GM12872 (cell line): ENCODE results near the gene SPECC1L.

Experiments
- TF ChIP-seq, protein P1 (sequence below): IDR thresholded peaks from 3 replicates; pipeline ENCODE4 v1.5.1; 2011; ENCODE audit warnings: low read depth, mild to moderate bottlenecking, low read length, moderate library complexity; ENCODE audit not compliant: insufficient read depth

The SPECC1L gene

DNA sequence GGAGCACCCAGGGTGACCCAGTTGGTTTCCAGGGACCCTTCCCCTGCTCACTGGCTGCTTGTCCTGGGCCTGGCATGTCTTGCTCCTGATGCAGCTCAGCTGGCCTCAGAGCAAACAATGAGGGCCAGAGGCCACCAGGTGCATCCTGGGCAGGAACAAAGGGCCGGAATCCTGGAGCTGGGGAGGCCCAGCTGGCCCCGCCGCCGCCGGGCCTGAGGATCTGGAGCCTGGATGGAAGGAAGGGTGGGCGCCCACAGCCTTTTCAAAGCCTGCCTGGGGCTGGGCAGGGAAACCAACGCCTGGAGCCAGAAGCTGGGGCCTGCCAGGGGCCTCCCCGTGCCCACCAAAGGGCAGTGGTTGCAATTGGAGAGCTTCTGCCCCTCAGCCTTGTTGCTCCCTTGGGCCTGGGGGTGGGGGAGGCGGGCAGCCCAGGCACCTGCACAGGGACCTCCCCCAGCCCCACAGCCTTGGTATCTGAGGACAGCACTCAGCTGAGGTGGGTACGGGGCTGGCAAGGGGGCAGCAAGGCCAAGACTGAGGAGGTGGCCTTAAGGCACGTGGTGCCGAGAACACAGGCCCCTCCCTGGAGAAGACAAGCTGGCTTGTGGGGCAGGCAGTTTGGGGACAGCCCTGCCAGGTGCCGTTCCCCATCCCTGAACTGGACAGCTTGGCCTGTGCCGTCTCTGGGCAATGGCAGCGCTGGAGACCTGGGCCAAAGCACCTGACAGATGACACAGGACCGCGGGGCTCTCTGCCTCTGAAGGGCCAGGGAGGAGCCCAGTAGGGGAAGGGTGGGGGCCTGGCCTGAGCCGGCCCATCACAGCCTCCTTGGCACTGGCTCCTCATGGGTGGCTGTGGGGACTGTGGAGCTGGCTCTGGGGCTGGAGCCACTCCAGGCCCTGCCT is 149.7 kb downstream of the SPECC1L start:
- TF ChIP-seq, protein P1, sequence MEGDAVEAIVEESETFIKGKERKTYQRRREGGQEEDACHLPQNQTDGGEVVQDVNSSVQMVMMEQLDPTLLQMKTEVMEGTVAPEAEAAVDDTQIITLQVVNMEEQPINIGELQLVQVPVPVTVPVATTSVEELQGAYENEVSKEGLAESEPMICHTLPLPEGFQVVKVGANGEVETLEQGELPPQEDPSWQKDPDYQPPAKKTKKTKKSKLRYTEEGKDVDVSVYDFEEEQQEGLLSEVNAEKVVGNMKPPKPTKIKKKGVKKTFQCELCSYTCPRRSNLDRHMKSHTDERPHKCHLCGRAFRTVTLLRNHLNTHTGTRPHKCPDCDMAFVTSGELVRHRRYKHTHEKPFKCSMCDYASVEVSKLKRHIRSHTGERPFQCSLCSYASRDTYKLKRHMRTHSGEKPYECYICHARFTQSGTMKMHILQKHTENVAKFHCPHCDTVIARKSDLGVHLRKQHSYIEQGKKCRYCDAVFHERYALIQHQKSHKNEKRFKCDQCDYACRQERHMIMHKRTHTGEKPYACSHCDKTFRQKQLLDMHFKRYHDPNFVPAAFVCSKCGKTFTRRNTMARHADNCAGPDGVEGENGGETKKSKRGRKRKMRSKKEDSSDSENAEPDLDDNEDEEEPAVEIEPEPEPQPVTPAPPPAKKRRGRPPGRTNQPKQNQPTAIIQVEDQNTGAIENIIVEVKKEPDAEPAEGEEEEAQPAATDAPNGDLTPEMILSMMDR = no peak

DNA sequence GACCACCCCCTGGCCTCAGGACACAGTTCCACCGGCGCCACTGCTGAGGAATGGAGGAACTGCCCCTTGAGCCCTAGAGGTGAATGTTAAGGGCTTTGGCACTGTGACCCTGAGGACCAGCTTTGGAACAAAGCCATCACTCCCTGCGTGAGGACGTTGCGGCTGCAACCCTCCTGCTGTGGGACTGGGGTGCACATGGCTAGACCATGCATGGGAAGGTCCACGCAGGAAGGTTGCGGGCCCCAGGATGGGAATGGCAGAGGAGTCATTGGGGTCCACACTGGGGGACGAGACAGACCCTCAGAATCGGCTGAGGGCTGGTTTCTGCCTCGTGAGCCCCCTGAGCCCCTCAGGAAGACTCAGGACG is 150.3 kb downstream of the SPECC1L start:
- TF ChIP-seq, protein P1 = no peak

DNA sequence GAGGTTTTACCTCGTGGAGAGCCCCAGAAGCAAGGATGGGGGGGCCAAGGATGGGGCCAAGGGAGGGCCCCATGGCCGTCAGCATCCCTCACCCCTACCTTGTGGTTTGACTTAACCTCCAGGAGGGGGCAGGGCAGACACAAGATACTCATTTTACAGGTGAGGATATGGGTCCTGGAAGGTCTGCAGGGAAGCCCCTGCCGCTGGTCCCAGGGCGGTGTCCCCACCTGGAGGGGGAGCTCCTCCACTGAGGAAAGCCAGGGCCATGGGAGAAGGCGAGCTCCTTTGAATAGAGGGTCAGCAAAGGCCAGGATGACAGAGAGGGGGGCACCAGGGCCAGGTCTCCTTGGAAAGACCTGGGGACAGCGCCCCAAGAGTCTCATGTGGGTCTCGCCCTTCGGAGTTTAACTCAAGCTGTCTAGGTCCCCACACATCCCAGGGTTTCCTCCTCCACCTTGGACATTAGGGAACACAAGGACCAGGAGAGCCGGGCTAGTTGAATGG is 150.8 kb downstream of the SPECC1L start:
- TF ChIP-seq, protein P1 = peak; percentile 48

DNA sequence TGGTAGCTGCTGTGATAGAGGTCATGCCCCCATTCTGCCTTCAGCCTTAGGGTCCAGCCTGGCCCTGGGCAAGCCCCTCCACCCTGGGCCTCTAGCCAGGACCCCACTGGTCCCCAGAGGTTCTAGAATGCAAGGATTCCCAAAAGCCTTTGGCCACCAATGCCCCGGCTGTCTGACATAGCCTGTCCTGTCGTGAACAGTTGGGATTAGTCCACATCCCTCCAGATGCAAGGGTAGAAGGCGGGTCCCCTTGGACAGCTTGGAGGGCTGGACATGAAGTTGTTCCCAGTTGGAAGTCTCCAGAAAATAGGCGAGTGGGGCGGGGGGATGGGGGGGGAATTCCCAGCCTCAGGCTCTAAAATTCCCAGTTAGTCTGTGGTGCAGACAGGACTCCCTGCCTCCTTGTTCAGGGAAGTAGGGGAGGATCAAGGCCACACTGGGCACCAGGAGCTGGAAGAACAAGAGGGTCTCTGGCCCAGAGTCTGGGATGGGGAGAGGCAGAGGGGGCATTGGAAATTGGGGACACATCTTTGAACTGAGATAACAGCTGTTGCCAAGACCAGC is 151.6 kb downstream of the SPECC1L start:
- TF ChIP-seq, protein P1 = no peak

GRCh38 chr22:24423519-24424000 is 152.9 kb downstream of the SPECC1L start:
- TF ChIP-seq, protein P1 = peak; percentile 66; the same call in 2 of the 3 replicates

DNA sequence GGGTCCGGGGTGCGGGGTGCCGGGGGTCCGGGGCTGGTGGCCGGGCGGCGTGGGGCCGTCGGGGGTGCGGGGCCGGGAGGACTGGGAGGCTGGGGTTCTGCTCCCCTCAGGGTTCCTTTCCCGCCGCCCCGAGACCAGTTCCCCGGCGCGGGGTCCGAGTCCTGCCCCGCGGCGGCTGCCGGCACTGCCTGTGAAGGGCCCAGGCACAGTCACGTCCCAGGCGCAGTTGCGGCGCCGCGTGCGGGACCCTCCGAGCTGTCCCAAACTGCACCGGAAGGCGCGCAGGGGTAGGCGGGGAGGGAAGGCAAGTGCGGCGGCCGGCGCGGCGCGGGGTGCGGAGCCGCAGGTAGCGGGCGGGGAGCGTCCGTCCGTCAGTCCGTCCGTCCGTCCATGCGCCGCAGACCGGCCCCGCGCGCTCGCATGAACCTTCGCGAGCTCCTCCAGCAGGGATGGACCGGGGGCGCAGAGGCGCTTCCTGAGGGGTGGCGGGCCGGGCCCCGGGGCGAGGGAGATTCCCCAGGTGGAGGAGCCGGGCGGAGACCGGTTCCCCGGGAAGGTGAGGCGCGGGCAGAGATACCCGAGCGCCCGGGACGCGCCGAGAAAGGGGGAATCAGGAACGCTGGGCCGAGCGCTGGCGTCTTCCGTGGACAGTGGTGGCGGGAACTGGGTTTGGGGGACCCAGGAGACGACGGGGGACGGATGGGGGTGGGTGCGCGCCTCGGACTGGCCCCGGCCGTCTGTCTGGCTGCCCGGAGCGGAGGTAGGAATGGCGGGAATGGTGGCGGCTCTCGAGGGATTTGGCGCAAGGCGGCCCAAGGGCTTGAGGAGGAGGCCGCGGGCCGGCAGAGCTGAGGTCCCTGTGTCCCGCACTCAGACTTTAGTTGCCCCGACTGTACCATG is 153.6 kb downstream of the SPECC1L start:
- TF ChIP-seq, protein P1 = no peak
